22Rv1 (cell line): ENCODE data around the gene BRD4.

ENCODE experiments used
- H3K27ac ChIP-seq: fragments of 450-650 bp; 2 replicates; pipeline ENCODE4 v1.5.1; 2017
- ZFX ChIP-seq: fragments of 450-650 bp; IDR thresholded peaks from 2 replicates; pipeline ENCODE4 v1.6.1; 2017; ENCODE audit warnings: antibody characterized with exemption, borderline replicate concordance
- TF ChIP-seq, protein P1 (sequence below): fragments of 450-650 bp; IDR thresholded peaks from 2 replicates; pipeline ENCODE4 v1.5.1; 2017; ENCODE audit warnings: mild to moderate bottlenecking

BRD4 gene

DNA sequence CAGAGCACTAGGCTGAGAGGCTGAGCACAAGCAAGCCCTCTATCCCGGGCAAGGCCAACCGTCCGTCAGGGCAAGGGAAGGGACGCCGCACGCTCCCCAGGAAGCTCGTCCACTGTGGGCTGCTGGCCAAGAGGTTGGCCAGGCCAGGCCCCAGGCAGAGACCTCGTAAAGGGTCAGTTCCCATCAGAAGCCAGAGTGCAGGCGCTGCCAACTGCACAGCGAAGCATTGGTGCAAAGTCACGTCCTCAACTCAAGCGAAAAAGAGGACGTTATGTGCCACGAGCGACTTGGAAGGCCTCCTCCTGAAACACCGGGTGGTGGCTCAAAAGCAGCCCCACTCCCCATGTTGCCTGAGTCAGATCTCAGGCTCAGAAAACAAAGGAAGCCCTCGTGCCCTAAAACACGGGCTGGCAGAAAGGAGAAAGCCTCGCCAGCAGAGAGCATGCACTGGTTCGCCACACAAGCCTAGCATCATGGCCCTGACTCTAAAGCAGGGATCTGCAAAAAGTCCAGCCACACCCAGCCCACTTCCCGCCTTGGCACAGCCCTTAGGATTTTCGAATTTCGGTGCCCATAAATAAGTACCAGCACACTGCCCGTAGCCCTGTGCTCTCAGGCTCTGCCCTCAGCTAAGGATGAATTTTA lies 42.6 kb upstream of the BRD4 start:
- TF ChIP-seq, protein P1, sequence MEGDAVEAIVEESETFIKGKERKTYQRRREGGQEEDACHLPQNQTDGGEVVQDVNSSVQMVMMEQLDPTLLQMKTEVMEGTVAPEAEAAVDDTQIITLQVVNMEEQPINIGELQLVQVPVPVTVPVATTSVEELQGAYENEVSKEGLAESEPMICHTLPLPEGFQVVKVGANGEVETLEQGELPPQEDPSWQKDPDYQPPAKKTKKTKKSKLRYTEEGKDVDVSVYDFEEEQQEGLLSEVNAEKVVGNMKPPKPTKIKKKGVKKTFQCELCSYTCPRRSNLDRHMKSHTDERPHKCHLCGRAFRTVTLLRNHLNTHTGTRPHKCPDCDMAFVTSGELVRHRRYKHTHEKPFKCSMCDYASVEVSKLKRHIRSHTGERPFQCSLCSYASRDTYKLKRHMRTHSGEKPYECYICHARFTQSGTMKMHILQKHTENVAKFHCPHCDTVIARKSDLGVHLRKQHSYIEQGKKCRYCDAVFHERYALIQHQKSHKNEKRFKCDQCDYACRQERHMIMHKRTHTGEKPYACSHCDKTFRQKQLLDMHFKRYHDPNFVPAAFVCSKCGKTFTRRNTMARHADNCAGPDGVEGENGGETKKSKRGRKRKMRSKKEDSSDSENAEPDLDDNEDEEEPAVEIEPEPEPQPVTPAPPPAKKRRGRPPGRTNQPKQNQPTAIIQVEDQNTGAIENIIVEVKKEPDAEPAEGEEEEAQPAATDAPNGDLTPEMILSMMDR, result no peak
- TF ChIP-seq ZFX, result no peak
- no peak overlapping the region for H3K27ac ChIP-seq

DNA sequence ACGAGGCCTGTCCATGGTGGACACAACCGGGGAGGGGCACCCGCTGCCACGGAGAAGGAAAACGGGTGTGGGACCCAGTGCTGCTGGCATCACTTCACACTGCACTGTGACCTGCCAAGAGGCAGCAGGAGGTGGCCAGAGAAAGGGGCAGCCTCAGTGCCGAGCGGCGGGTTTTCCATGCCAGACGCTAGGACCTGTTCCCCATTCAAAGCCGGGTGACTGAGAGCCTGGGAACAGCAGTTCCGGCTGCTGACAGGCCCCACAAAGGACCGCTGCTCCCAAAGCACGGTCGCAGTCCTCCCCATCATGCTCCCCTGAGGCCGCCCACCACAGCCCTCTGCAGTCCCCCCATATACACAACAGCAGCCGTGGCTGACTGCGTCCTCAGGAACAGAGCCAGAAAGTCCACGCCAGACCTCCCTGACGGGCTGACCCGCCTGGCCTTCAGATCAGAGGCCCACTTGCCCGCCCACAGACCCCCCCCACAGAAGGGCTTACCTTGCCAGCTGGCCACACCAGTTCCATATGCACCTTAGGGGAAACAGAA lies 41.8 kb upstream of the BRD4 start:
- no peak for TF ChIP-seq ZFX
- TF ChIP-seq, protein P1, result no peak
- H3K27ac ChIP-seq, result no peak overlapping the region

DNA sequence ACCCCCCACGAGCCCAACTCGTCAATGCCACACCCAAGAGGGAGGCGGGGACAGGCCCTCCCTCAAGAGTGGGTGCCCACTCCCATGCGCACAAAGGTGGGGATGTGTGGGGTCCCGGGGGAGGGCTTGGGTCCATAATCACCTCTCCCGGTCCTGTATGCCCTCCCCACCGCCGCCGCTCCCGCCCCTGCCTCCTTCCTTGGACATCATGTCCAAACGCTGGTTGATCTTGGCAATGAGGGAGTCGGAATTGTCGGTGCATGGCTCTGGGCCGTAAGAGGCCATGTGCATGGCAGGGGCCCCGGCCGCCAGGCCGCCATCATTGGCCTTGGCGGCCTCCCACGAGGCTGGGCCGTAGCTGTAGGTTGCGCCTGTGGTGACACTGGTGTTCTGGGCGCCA lies 41.3 kb upstream of the BRD4 start:
- TF ChIP-seq ZFX, result no peak
- TF ChIP-seq, protein P1, result no peak

DNA sequence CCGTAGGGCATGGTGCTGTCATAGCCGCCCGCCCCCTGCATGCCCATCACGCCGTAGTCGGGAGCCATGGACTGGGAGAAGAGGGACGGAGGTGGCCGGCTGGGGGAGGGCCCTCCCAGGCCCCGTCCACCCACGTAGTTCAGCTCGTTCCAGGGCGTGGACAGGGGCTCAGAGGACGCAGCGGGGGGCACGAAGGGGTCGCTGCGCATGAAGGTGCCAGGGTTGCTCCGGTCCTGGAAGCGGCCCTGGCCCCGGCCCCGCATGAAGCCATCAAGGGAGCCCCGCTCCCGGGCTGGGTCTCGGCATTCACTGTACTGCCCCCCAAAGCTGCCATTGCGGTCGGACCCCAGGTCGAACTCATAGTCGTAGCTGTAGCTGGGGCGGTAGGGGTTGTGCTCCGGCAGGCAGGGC lies 40.6 kb upstream of the BRD4 start:
- no peak overlapping the region for H3K27ac ChIP-seq
- TF ChIP-seq ZFX, result no peak
- TF ChIP-seq, protein P1, result no peak

More for the DNA sequence above, 41.3 kb upstream of the BRD4 start:
- no peak overlapping the region for H3K27ac ChIP-seq

DNA sequence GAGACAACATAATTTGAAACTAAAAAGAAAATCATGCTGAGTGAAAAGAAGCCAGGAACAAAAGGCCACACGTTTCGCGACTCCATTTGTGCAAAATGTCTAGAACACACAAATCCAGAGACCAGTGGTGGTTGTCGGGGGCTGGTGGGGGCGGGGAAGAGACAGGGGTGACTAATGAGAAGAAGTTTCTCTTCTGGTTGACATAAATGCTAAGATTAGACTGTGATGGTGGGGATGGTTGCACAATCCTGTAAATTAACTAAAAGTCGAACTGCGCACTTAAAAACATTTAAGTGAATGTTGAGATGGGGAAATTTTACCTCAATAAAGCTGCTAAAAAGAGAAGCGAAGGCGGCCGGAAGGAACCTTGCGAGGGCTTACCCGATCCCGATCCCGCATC lies 40.1 kb upstream of the BRD4 start:
- TF ChIP-seq ZFX, result no peak
- TF ChIP-seq, protein P1, result no peak
- H3K27ac ChIP-seq, result no peak overlapping the region

DNA sequence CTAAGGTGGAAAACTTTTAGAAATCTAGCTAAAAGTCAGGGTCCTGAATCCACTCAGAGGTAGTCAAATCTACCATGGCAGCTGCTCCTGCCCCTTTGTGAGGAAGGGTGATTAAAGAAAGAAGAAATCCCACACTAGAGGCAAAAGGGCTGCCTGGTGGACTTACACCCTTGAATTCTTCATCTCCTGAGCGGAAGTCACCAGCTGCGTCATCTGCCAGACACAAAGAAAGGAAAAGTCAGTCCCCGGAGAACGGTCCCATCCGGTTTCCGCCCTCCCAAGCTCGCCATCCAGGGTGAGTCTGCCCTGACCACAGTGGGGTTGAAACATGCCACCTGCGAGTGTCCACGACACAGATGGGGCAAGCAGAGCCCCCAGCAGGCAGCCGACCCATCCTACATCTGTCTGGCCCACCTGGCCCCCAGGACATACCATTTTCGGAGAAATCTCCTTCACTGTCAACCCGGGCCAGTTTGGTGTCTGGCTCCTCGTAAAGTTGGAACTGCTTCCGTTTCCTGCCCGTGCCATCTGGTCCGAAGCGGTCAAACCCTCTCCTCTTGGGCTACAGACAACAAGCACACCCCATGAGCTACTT lies 39.5 kb upstream of the BRD4 start:
- TF ChIP-seq, protein P1, result no peak
- no peak for TF ChIP-seq ZFX
- no peak overlapping the region for H3K27ac ChIP-seq

DNA sequence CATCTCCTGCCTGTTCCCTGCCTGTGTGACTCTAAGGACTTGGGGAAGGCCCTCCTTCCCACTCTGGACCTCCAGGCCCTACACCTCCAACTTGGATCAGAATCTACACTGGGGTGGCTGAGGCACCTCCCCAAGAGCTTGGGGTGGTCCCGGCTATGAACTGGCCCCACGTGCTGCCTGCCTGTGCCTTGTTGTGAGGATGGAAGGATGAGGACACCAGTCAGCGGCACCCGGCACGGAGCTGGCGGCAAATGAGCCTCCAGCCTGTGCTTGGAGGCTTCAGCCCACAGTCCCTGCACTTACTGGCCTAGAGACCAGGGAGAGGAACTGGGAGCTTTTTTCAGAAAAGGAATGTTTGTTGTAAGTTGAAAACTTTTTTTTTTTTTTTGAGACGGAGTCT lies 38.8 kb upstream of the BRD4 start:
- no peak overlapping the region for H3K27ac ChIP-seq
- TF ChIP-seq ZFX, result no peak
- TF ChIP-seq, protein P1, result no peak
